ENCODE results near the gene UBXN10.
"Not testable (repeated sequence)": the region's sequence is repeated elsewhere in the genome, so short reads cannot be mapped to it uniquely, and the experiment has no call there.

Gene UBXN10

GRCh38 chr1:20209471-20209870 is 23.6 kb downstream of the UBXN10 start:
- no peak for DNase-seq

- DNase-seq, result no peak
These were observed 25.0 kb downstream of the UBXN10 start for GRCh38 chr1:20210736-20211460.

DNA sequence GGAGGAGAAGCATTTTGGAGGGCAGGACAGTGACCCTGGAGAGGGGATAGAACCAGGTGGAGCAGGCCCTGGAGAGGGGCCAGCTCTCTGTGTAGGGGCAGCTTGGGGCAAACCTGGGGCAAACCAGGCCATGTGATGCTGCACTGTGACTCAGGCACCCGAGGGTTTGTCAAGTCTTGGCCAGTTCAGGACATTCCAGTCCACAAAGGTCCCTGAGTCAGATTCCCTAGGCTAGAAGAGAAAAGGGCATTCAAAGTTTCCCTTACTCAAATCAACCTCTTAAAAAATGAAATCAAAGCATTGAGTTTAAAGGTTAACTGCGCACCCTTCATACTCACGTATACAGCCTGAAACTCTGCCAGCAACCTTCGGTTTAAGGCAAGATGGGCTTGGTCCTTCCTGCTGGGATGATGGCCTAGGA is 25.6 kb downstream of the UBXN10 start:
- DNase-seq, result no peak

GRCh38 chr1:20212085-20212684 is 26.3 kb downstream of the UBXN10 start:
- no peak for DNase-seq

GRCh38 chr1:20212685-20213331 is 26.9 kb downstream of the UBXN10 start:
- DNase-seq, result peak; percentile 49

DNA sequence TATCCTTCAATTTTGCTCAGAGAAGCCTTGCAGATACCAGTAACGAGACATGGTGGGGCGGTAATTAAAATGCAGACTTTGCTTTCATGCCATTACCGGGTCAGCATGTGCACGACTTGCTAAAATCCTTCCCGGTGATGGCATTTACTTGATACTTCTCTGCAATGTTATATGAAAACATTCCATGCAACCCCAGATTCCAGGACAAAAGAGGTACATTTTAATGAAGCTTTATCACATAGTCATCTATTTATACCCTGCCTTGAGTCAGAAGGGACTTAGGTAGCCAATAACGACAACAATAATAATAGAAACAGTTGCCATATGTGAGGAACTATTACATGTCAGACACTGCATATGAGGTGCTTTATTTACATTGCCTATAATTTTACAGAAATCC is 29.8 kb downstream of the UBXN10 start:
- DNase-seq, result no peak

DNA sequence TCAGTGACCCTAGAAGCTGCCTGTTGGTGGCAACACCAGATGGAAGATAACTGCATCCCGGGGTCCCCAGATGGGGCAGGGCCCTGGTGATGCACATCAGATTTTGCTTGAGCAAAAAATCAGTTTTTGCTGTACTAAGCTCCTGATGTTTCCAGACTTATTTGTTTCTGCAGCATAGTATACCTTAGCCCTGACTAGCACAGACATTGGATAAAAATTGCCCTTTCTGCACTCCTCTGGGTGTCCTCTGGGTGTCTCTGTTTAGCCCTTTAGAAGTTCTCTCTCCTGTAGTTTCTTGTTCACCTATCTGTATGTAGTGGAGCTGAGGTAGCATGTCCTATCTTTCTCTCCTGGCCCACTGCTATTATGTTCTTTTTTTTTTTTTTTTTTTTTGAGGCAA is 30.7 kb downstream of the UBXN10 start:
- no peak for DNase-seq

- not testable (repeated sequence) for DNase-seq
These were observed 33.2 kb downstream of the UBXN10 start for GRCh38 chr1:20219053-20219452.

DNA sequence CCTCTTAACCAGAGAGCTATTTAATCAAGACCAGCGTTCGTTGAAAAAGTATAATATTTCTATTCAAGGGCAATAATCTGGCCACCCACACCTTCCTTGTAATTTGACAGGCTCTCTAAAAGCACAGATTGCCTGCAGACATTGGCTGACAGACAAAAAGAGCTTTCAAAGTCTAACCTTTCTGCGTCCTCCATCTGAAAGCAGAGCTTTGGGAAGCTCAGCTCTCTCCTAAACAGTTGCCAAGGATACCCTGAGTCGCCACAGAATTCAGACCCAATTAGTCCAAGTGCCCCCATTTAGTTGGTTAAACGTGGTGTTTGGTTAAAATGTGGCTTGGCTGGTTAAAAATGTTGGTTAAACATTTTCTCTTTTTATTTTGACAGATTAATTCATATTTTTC is 34.1 kb downstream of the UBXN10 start:
- no peak for DNase-seq

- no peak for DNase-seq
These were observed 37.2 kb downstream of the UBXN10 start for GRCh38 chr1:20223106-20223505.

GRCh38 chr1:20223551-20224419 is 37.9 kb downstream of the UBXN10 start:
- DNase-seq, result no peak

- DNase-seq, result no peak
These were observed 38.6 kb downstream of the UBXN10 start for GRCh38 chr1:20224546-20224945.

DNA sequence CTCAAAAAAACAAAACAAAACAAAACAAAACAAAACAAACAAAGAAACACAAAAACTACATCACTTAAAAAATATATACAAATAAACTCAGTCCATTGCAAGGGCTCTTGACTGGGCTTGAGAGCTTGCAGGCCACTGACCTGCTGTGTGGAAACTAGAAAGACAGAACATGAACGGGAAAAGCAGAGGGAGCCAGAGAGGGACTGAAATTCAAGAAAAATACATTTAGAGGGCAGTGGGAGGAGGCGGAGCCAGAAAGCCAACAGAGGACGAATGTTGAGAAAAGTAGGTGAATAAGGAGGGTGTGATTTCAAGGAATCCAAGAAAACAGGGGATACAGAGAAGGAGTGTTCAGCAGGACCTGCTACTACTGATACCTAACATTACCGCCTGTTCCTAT is 41.8 kb downstream of the UBXN10 start:
- DNase-seq, result no peak

GRCh38 chr1:20228314-20228825 is 42.5 kb downstream of the UBXN10 start:
- DNase-seq, result no peak

- DNase-seq, result no peak
These were observed 43.3 kb downstream of the UBXN10 start for GRCh38 chr1:20229171-20229570.

DNA sequence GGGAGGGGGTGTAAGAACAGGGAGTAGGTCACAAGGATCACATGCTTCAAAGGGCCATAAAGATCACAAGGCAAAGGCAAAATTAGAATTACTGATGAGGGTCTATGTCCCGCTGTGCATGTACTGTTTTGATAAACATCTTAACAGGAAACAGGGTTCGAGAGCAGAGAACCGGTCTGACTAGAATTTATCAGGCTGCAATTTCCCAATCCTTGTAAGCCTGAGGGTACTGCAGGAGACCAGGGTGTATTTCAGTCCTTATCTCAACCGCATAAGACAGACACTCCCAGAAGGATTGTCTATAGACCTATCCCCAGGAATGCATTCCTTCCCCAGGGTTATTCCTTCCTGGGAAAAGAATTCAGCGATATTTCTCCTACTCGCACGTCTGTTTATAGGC is 46.7 kb downstream of the UBXN10 start:
- DNase-seq, result not testable (repeated sequence)

DNA sequence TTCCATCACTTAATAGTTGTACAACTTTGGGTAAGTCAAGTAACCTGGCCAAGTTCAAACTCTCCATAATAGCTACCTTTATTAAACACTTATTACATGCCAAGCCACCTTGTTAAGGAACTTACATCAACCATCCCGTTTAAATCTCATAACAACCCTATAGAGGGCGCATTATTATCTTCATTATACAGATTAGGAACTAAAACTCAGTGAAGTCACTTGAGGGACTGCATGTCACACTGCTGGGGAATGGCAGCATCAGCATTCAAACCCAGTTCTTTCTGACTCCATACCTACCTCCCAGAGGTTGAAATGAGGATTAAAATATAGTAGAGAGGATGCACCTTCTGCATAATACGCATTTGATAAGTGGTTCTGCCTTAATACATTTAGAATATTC is 47.5 kb downstream of the UBXN10 start:
- no peak for DNase-seq

GRCh38 chr1:20233866-20234265 is 48.0 kb downstream of the UBXN10 start:
- no peak for DNase-seq

DNA sequence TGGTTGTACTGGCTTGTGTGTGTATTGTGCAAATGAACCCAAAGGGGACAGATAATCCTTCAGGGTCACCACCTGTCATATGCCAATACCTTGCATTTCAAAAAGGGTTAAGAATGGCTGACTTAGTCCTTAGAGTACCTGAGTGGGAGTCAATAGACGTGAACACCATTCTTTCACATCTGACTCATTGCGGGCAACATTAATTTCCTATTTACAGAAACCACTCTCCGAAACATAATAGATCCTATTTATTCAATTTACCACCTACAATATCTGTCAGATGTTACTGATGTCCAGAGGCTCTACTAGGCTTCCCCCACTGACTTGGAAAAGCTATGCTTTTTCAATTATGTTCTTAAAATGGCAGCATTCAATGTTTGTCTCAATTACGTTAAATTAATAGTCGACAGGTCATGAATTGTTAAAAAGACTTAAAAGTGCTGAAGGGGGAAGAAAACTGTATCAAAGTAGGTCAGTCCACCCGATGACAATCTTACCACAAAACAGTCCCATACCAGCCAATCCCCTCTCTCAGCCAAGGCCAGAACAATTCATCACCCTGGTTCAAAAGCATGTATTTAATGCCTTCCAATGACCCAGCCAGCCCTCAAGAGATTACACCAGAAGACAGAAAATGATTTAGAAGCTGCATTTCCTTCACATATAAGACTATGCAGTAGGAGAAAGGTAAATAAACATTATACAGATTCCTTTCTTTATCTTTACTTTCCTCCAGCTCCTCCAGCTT is 49.1 kb downstream of the UBXN10 start:
- no peak for DNase-seq

- no peak for DNase-seq
These were observed 51.8 kb downstream of the UBXN10 start for GRCh38 chr1:20237646-20238045.

GRCh38 chr1:20240012-20240411 is 54.1 kb downstream of the UBXN10 start:
- DNase-seq, result no peak

DNA sequence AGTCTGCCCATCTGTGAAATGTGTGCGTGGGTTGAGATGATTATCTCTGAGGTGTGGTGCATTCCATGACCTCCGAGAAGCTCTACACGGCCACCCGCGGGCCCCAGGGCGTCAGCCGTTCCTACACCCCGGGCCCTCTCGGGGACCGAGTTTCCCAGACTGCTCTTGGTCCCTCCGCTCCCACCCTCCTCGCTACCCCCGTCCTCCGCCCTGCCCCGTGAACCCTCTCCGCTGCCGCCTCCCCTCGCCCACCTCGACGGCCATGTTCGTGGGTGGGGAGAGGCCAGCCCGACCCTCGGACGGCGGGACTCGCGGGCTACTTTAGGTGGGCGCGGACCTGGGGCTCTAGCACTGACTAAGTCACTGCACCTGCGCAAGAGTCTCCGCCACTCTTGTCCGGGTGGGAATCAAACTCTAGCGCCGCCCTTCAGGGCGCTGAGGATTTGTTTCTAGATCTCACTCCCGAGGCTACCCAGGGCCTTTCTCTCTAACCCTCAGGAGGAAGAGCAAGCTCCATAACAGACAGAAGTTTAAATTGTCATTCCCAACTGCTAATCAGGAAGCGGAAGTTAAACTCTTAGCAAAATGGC is 57.1 kb downstream of the UBXN10 start:
- no peak for DNase-seq
